ENCODE results near the gene FLNB. TPM values are rescaled to one million over a fixed set of nuclear protein-coding genes. Genes with fewer than 3 reads are reported as not detected.

Gene FLNB
- total RNA-seq, 1 experiment from 2014 or later: 14.2 TPM

- Histone ChIP-seq H3K27me3 (ENCODE audit: low read length) (no peaks in the 10 kb centered on the region), H2AFZ (ENCODE audit: low read length) (no peak overlapping the region), H4K20me1 (ENCODE audit: insufficient read depth, low read depth, low read length) (peaks cover 5% of the 10 kb centered on the region; the same call in 1 of the 2 replicates), H3K9me3 (ENCODE audit: low read length) (no peaks in the 10 kb centered on the region), H3K4me1 (ENCODE audit: low read length) (peaks cover 13% of the 10 kb centered on the region), H3K4me2 (ENCODE audit: low read depth, low read length, poor library complexity, severe bottlenecking) (no peak overlapping the region), H3K9me2 (replicated peaks; ENCODE audit: insufficient read depth, low read length) (no peaks in the 10 kb centered on the region), H3K79me2 (ENCODE audit: low read length) (no peaks in the 10 kb centered on the region), H3K4me3 (ENCODE audit: low read length) (no peak overlapping the region), H3K9ac (ENCODE audit: low read length) (no peak overlapping the region), H3K27ac (ENCODE audit: low read length) (no peak overlapping the region), H3K36me3 (ENCODE audit: insufficient read depth, low read length) (no peaks in the 10 kb centered on the region)
- DNase-seq: no peak
Measured at GRCh38 chr3:58010562-58010961, 2.3 kb downstream of the FLNB start.

- H3K9me3 ChIP-seq (ENCODE audit: low read length): no peaks in the 10 kb centered on the region
- no peak overlapping the region for H3K4me3 ChIP-seq (ENCODE audit: low read length)
- H3K36me3 ChIP-seq (ENCODE audit: insufficient read depth, low read length): no peaks in the 10 kb centered on the region
- no peaks in the 10 kb centered on the region for H3K27me3 ChIP-seq (ENCODE audit: low read length)
- no peak for DNase-seq
- no peak overlapping the region for H3K4me2 ChIP-seq (ENCODE audit: low read depth, low read length, poor library complexity, severe bottlenecking)
- peaks cover 5% of the 10 kb centered on the region; the same call in 1 of the 2 replicates for H4K20me1 ChIP-seq (ENCODE audit: insufficient read depth, low read depth, low read length)
- no peaks in the 10 kb centered on the region for H3K9me2 ChIP-seq (replicated peaks; ENCODE audit: insufficient read depth, low read length)
- no peak overlapping the region for H3K9ac ChIP-seq (ENCODE audit: low read length)
- no peak overlapping the region for H3K27ac ChIP-seq (ENCODE audit: low read length)
- H3K4me1 ChIP-seq (ENCODE audit: low read length): peaks cover 13% of the 10 kb centered on the region
- H3K79me2 ChIP-seq (ENCODE audit: low read length): no peaks in the 10 kb centered on the region
- no peak overlapping the region for H2AFZ ChIP-seq (ENCODE audit: low read length)
Measured at GRCh38 chr3:58011580-58011979, 3.4 kb downstream of the FLNB start.

GRCh38 chr3:58012302-58012701 lies 4.1 kb downstream of the FLNB start:
- no peak overlapping the region for H3K4me2 ChIP-seq (ENCODE audit: low read depth, low read length, poor library complexity, severe bottlenecking)

GRCh38 chr3:58013099-58013498 lies 4.9 kb downstream of the FLNB start:
- no peak overlapping the region for H3K27ac ChIP-seq (ENCODE audit: low read length)
- DNase-seq: no peak
- H3K79me2 ChIP-seq (ENCODE audit: low read length): no peaks in the 10 kb centered on the region
- H3K4me3 ChIP-seq (ENCODE audit: low read length): no peak overlapping the region
- no peaks in the 10 kb centered on the region for H3K36me3 ChIP-seq (ENCODE audit: insufficient read depth, low read length)
- H3K4me2 ChIP-seq (ENCODE audit: low read depth, low read length, poor library complexity, severe bottlenecking): no peak overlapping the region
- H3K4me1 ChIP-seq (ENCODE audit: low read length): peaks cover 13% of the 10 kb centered on the region
- H3K9me2 ChIP-seq (replicated peaks; ENCODE audit: insufficient read depth, low read length): no peaks in the 10 kb centered on the region
- H3K9ac ChIP-seq (ENCODE audit: low read length): no peak overlapping the region
- peaks cover 5% of the 10 kb centered on the region; the same call in 1 of the 2 replicates for H4K20me1 ChIP-seq (ENCODE audit: insufficient read depth, low read depth, low read length)
- H3K9me3 ChIP-seq (ENCODE audit: low read length): no peaks in the 10 kb centered on the region
- H2AFZ ChIP-seq (ENCODE audit: low read length): no peak overlapping the region
- no peaks in the 10 kb centered on the region for H3K27me3 ChIP-seq (ENCODE audit: low read length)

More at GRCh38 chr3:58012302-58012701, 4.1 kb downstream of the FLNB start:
- Histone ChIP-seq H3K9ac (ENCODE audit: low read length) (no peak overlapping the region), H3K9me3 (ENCODE audit: low read length) (no peaks in the 10 kb centered on the region), H3K79me2 (ENCODE audit: low read length) (no peaks in the 10 kb centered on the region), H2AFZ (ENCODE audit: low read length) (no peak overlapping the region), H3K36me3 (ENCODE audit: insufficient read depth, low read length) (no peaks in the 10 kb centered on the region), H4K20me1 (ENCODE audit: insufficient read depth, low read depth, low read length) (peaks cover 5% of the 10 kb centered on the region; the same call in 1 of the 2 replicates), H3K4me1 (ENCODE audit: low read length) (peaks cover 13% of the 10 kb centered on the region), H3K4me3 (ENCODE audit: low read length) (no peak overlapping the region), H3K27me3 (ENCODE audit: low read length) (no peaks in the 10 kb centered on the region), H3K27ac (ENCODE audit: low read length) (no peak overlapping the region), H3K9me2 (replicated peaks; ENCODE audit: insufficient read depth, low read length) (no peaks in the 10 kb centered on the region)
- no peak for DNase-seq

GRCh38 chr3:58013973-58014649 lies 5.9 kb downstream of the FLNB start:
- H4K20me1 ChIP-seq (ENCODE audit: insufficient read depth, low read depth, low read length): peaks cover 4% of the 10 kb centered on the region; the same call in 1 of the 2 replicates
- H3K9ac ChIP-seq (ENCODE audit: low read length): no peak overlapping the region
- H3K27me3 ChIP-seq (ENCODE audit: low read length): no peaks in the 10 kb centered on the region
- no peaks in the 10 kb centered on the region for H3K79me2 ChIP-seq (ENCODE audit: low read length)
- H3K27ac ChIP-seq (ENCODE audit: low read length): no peak overlapping the region
- H2AFZ ChIP-seq (ENCODE audit: low read length): no peak overlapping the region
- no peaks in the 10 kb centered on the region for H3K9me2 ChIP-seq (replicated peaks; ENCODE audit: insufficient read depth, low read length)
- no peaks in the 10 kb centered on the region for H3K9me3 ChIP-seq (ENCODE audit: low read length)
- no peak for DNase-seq
- H3K4me3 ChIP-seq (ENCODE audit: low read length): no peak overlapping the region
- H3K4me1 ChIP-seq (ENCODE audit: low read length): peaks cover 4% of the 10 kb centered on the region
- no peaks in the 10 kb centered on the region for H3K36me3 ChIP-seq (ENCODE audit: insufficient read depth, low read length)
- no peak overlapping the region for H3K4me2 ChIP-seq (ENCODE audit: low read depth, low read length, poor library complexity, severe bottlenecking)

GRCh38 chr3:58015520-58015915 lies 7.3 kb downstream of the FLNB start:
- no peak for DNase-seq
- H4K20me1 ChIP-seq (ENCODE audit: insufficient read depth, low read depth, low read length): peaks cover 8% of the 10 kb centered on the region; the same call in 1 of the 2 replicates
- no peak overlapping the region for H2AFZ ChIP-seq (ENCODE audit: low read length)
- H3K79me2 ChIP-seq (ENCODE audit: low read length): no peaks in the 10 kb centered on the region
- H3K9ac ChIP-seq (ENCODE audit: low read length): no peak overlapping the region
- H3K9me3 ChIP-seq (ENCODE audit: low read length): no peaks in the 10 kb centered on the region
- no peaks in the 10 kb centered on the region for H3K27me3 ChIP-seq (ENCODE audit: low read length)
- no peaks in the 10 kb centered on the region for H3K9me2 ChIP-seq (replicated peaks; ENCODE audit: insufficient read depth, low read length)
- H3K4me3 ChIP-seq (ENCODE audit: low read length): no peak overlapping the region
- H3K27ac ChIP-seq (ENCODE audit: low read length): no peak overlapping the region
- H3K4me2 ChIP-seq (ENCODE audit: low read depth, low read length, poor library complexity, severe bottlenecking): no peak overlapping the region
- H3K4me1 ChIP-seq (ENCODE audit: low read length): no peaks in the 10 kb centered on the region
- H3K36me3 ChIP-seq (ENCODE audit: insufficient read depth, low read length): no peaks in the 10 kb centered on the region

- DNase-seq: no peak
- Histone ChIP-seq H3K27ac (ENCODE audit: low read length) (no peak overlapping the region), H3K4me2 (ENCODE audit: low read depth, low read length, poor library complexity, severe bottlenecking) (no peak overlapping the region), H3K4me1 (ENCODE audit: low read length) (0 out of 2 replicates have a peak, but pooled peaks cover 3% of the 10 kb centered on the region), H3K27me3 (ENCODE audit: low read length) (no peaks in the 10 kb centered on the region), H3K79me2 (ENCODE audit: low read length) (no peaks in the 10 kb centered on the region), H3K9me3 (ENCODE audit: low read length) (no peaks in the 10 kb centered on the region), H3K9me2 (replicated peaks; ENCODE audit: insufficient read depth, low read length) (no peaks in the 10 kb centered on the region), H3K9ac (ENCODE audit: low read length) (no peak overlapping the region), H3K36me3 (ENCODE audit: insufficient read depth, low read length) (no peaks in the 10 kb centered on the region), H3K4me3 (ENCODE audit: low read length) (no peak overlapping the region), H4K20me1 (ENCODE audit: insufficient read depth, low read depth, low read length) (peaks cover 17% of the 10 kb centered on the region; the same call in 1 of the 2 replicates), H2AFZ (ENCODE audit: low read length) (no peak overlapping the region)
Measured at GRCh38 chr3:58016710-58017109, 8.5 kb downstream of the FLNB start.

GRCh38 chr3:58018892-58019742 lies 10.9 kb downstream of the FLNB start:
- Histone ChIP-seq H3K9me2 (replicated peaks; ENCODE audit: insufficient read depth, low read length) (no peaks in the 10 kb centered on the region), H3K79me2 (ENCODE audit: low read length) (no peaks in the 10 kb centered on the region), H3K4me1 (ENCODE audit: low read length) (peaks cover 9% of the 10 kb centered on the region; the same call in 1 of the 2 replicates), H3K27me3 (ENCODE audit: low read length) (no peaks in the 10 kb centered on the region), H3K4me3 (ENCODE audit: low read length) (no peak overlapping the region), H3K4me2 (ENCODE audit: low read depth, low read length, poor library complexity, severe bottlenecking) (no peak overlapping the region), H3K9ac (ENCODE audit: low read length) (no peak overlapping the region), H3K9me3 (ENCODE audit: low read length) (no peaks in the 10 kb centered on the region), H3K36me3 (ENCODE audit: insufficient read depth, low read length) (no peaks in the 10 kb centered on the region), H4K20me1 (ENCODE audit: insufficient read depth, low read depth, low read length) (peaks cover 23% of the 10 kb centered on the region; the same call in 1 of the 2 replicates), H3K27ac (ENCODE audit: low read length) (no peak overlapping the region), H2AFZ (ENCODE audit: low read length) (no peak overlapping the region)
- no peak for DNase-seq

Measured in Karpas-422 (cell line).